Measurements from ENCODE around the gene GNMT.
"Not testable (repeated sequence)": the region's sequence is repeated elsewhere in the genome, so short reads cannot be mapped to it uniquely, and the experiment has no call there.

Gene GNMT

DNA sequence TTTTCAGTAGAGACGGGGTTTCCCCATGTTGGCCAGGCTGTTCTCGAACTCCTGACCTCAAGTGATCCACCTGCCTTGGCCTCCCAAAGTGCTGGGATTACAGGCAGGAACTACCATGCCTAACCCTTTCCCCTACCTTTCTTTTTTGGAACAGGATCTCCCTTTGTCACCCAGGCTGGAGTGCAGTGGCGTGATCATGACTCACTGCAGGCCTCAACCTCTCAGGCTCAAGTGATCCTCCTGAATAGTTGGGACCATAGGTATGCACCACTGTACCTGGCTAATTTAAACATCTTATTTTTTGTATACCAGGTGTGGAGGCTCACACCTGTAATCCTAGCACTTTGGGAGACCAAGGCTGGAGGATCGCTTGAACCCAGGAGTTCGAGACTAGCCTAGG is 19.2 kb upstream of the GNMT start:
- not testable (repeated sequence) for DNase-seq (ENCODE audit: low read depth in 2 of 3, low spot score in 2 of 3)

DNA sequence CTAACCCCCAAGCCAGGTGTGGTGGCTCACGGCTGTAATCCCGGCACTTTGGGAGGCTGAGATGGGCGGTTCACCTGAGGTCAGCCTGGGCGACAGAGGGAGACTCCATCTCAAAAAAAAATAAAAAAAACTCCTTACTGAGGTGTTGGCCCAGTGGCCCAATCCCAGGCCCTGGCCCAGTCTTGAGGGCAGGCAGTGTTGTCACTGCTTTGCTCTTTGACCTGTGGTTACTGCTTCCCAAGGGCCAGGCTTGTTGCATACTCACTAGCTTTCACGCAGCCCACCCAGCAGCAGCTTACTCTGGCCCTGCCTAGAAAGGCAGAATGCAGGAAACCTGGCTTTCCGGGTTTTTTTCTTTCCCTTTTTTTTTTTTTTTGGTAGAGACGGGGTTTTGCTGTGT is 18.1 kb upstream of the GNMT start:
- no peak for DNase-seq (ENCODE audit: low read depth in 2 of 3, low spot score in 2 of 3)

DNA sequence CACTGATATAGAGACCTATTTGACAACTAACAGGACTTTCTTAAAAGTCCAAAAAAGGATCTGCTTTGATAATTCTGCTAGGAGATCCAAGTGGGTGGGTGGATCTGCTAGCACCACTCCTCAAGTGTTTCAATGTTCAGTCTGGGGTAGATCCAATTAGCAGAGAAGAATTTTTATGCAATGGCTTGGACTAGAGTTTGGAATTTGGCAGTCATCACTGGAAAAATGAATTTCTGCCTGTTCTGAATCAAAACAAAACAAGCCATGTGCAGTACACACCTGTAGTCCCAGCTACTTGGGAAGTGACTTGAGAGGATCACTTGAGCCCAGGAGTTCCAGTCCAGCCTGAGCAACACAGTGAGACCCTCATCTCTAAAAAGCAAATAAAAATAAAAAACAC is 12.6 kb upstream of the GNMT start:
- no peak for DNase-seq (ENCODE audit: low read depth in 2 of 3, low spot score in 2 of 3)

DNA sequence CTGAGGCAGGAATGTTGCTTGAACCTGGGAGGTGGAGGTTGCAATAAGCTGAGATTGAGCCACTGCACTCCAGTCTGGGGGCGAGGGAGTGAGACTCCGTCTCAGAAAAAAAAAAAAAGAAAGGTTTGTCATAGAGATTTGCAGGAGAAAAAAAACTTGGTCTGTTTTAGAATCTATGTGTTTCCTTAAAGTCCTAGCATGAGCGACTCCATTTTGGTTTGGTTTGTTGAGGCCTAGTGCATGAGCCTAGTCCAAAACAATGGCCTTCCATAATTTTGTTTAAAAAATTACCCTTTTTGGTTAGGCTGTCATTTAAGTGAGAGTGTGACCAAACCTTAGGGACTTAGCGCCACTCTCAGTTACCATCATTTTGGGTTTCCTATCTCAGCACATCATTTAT is 8.2 kb upstream of the GNMT start:
- no peak for DNase-seq (ENCODE audit: low read depth in 2 of 3, low spot score in 2 of 3)

DNA sequence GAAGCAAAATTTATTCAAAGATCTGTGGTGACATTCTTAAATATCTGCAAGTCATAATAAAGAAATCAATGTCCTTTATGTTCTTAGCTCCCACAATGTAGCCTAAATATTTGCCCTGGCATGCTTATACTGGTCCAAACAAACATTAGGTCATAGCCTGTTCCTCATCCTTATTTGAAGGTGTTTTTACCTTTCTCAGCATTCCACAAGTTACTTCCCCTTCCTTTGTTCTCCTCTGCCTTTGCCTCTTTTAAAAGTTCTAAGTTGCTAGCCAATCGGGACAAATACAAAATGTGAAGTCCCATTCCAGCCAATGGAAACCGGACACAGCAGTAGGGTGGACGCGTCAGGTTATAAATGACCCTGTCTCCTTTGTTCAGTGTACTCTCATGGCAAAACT is 6.1 kb upstream of the GNMT start:
- not testable (repeated sequence) for DNase-seq (ENCODE audit: low read depth in 2 of 3, low spot score in 2 of 3)

DNA sequence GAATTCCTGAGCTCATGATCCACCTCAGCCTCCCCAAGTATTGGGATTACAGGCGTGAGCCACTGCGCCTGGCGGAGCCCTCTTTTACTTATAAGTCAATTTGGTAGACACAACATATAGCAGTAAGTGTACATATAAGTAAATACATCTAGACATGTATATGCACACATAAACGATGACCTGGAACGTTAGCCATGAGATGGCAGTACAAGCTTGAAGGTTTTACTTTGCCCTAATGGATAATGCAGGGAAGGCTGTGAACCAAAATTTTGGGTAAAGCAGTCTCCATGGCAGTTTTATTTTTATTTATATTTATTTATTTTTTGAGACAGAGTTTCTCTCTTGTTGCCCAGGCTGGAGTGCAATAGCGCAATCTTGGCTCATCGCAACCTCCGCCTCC is 2.4 kb upstream of the GNMT start:
- no peak for DNase-seq (ENCODE audit: low read depth in 2 of 3, low spot score in 2 of 3)

DNA sequence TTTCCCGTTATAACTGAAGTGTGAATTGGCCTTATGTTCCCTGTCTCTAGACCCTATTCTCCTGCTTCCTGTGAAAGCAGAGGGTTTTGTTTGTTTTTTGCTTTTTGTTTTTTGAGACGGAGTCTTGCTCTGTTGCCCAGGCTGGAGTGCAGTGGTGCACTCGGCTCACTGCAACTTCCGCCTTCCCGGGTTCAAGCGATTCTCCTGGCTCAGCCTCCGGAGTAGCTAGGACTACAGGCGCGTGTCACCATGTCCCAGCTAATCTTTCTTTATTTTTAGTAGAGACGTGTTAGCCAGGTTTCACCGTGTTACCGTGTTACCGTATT is 674 bp upstream of the GNMT start:
- no peak for DNase-seq (ENCODE audit: low read depth in 2 of 3, low spot score in 2 of 3)

DNA sequence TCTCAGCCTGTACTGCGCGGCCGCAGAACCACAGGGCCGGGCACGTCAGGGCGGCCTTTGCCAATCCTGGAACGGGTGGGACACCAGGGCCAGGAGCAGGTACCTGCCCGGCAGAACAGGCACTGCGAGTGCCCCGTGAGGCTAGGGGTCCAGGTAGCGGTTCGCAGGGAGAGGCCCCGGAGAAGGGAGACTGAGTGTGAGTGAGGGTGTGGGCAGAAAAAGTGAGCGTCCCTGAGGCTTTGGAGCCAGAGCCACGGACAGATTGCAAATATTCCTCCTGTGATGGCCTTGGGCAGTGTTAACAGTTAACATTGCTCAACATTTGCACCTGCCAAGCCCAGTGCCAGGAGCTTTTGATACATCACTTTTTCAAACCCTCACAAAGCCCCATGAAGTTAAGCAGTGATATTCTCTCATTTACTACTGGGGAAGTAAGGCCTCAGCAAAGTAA is 491 bp downstream of the GNMT start:
- DNase-seq (ENCODE audit: low read depth in 2 of 3, low spot score in 2 of 3) = no peak

DNA sequence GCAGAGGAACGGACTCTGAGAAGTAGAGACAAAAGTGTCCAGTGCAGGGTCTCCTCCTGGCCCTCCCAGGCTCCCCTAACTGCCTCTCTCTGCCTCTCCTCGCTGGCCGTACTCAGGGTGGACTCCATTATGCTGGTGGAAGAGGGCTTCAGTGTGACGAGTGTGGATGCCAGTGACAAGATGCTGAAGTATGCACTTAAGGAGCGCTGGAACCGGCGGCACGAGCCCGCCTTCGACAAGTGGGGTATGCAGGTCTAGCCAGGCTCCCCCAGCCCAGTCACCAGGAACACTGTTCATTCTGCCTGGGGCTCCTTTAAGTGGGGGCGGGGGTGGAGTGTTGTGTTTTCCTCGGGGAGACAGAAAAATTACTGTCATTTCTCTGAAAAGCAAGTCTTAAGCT is 1.5 kb downstream of the GNMT start:
- no peak for DNase-seq (ENCODE audit: low read depth in 2 of 3, low spot score in 2 of 3)

DNA sequence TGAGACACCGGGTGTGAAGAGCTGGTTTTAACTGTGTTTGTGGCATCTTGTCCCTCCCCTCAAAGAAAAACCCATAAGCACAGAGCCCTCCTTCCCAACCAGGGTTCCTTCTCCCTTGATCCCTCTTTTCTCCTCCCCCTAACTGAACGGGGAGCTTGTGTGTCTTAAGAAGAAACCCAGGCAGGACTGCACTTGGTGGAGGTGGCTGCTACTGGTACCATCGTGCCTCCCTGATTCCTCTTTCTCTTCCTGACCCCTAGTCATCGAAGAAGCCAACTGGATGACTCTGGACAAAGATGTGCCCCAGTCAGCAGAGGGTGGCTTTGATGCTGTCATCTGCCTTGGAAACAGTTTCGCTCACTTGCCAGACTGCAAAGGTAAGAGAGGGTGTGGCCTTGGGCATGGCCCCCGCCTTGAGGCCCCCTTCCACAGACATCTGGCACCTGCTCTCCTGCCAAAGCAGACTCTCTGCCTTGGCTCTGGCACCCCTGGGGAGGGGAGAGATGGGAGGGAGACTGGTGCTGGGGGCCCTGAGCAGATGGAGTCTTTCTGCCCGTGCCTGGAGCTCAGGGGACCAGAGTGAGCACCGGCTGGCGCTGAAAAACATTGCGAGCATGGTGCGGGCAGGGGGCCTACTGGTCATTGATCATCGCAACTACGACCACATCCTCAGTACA is 2.1 kb downstream of the GNMT start:
- no peak for DNase-seq (ENCODE audit: low read depth in 2 of 3, low spot score in 2 of 3)

DNA sequence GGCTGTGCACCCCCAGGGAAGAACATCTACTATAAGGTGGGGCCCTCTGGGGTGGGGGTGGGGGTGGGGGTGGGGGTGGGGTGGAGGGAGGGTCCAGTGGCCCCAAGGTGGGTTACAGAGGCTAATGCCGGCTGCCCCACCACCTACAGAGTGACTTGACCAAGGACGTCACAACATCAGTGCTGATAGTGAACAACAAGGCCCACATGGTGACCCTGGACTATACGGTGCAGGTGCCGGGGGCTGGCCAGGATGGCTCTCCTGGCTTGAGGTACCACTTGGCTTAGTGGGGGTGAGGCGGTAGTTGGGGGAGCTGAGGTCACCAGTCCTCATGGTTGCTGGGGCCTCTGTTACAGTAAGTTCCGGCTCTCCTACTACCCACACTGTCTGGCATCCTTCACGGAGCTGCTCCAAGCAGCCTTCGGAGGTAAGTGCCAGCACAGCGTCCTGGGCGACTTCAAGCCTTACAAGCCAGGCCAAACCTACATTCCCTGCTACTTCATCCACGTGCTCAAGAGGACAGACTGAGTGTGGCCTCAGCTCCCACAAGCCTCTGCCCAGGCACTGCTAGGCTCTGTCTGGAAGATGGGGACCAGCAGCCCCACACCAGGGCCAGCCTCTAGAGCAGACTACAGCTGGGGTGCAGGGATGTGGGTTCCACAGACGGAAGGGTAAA is 2.8 kb downstream of the GNMT start:
- no peak for DNase-seq (ENCODE audit: low read depth in 2 of 3, low spot score in 2 of 3)

DNA sequence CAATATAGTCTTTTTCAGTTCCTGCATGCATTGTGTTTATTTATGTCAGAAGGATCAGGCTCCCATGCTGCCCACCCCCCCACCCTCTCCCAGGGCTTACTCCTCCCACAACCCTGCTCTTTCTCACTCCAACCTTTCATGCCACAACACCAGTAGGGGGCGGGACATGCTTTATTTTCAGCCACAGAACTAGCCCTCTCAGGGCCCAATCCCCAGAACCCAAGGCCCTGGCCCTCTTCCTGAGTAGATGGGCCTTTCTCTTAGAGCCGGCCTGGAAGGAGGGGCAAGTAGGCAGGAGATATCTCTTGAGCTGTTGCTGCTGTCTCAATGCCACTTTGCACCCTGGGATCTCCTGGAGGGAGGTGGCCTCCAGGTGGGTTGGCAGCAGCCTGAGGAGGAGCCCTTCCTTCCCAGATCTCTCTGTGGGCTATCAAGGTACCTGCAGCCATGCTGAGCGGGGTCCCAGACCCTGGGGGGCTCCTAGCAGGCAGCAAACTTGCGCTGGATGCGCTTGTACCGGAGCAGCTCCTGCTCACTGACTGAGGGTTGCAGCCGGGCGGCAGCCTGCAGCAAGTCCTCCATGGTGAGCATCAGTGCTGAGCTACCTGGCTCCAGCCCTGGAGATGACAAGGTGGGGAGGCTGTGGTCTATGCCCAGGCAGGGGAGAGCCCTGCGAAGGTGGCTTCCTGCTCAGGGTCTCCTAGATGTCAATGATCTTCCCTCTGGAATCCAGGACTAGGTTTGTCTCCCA is 3.5 kb downstream of the GNMT start:
- no peak for DNase-seq (ENCODE audit: low read depth in 2 of 3, low spot score in 2 of 3)

DNA sequence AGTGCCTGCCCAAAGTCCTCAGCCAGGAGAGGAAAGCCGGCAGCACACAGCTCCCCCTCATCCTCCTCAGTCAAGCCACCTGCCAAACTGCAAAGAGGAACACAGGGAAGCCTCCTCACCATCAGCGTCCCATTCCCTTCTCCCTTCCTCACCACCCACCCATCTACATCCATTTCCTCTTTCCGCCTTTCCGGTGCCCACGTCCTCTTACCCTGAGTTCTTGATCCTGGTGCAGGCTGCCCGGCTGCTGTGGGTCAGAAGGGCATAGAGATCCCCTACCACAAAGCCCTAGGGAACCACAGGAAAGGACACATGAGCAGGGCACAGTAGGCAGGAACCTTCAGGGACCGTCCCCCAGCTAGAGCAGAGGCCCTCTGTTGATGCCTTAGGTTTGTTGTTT is 6.0 kb downstream of the GNMT start:
- DNase-seq (ENCODE audit: low read depth in 2 of 3, low spot score in 2 of 3) = no peak

DNA sequence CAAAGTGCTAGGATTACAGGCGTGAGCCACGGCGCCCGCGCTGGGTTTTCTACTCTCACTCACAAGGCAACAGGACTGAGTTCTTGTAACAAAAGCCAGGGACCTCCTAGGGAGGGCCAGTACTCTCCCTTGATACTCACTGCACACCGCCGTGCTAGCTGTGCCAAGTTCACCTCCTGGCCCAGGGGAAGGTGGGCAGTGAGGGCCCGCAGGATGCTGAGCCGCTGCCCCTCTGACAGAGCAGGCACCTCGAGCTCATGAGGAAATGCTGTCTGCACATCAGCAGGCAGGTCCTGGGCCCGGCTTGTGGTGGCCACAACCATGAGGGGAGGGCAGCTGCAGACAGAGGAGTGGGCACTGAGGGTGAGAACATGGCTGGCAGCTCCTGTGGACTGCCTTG is 6.7 kb downstream of the GNMT start:
- DNase-seq (ENCODE audit: low read depth in 2 of 3, low spot score in 2 of 3) = no peak

DNA sequence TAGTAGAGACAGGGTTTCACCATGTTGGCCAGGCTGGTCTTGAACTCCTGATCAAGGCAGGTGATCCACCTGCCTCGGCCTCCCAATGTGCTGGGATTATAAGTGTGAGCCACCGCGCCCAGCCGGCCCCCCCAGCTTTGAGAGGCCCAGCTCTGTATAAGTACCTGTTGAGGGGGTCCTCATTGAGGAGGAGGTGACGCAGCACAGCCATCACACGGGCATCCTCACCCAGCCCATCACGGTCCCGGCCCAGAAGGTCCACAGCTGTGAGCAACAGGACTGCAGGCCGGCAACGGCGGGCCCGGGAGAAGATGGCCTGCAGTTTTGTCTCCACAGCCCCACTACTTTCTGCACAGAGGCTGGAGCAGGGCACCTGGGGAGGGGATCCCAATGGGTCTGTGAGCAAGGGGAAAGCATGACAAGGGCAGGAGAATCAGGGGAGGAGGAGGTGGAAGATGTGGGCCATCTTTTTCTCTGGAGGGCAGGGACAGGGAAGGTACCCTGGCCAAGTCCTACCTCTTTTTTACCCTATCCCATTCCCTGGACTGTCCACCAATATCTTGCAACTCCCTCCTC is 7.7 kb downstream of the GNMT start:
- DNase-seq (ENCODE audit: low read depth in 2 of 3, low spot score in 2 of 3) = no peak

DNA sequence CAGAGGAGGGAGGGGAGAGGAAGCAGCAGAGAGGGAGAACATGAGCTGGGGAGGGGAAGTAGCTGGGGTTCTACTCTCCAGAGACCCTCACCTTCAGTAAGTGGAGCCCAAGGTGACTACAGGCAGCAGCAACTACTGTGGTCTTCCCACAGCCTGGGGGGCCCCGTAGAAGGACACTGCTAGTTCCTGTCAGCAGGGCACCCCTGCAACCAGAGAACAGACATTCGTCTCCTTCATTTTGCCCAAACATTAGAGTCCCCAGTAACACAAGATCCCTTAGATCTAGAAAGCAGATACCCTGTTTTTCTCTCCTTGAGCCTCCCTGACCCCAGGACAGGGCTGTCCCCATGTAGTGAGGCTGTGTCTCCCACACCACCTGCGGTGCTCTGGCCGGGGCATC is 8.2 kb downstream of the GNMT start:
- DNase-seq (ENCODE audit: low read depth in 2 of 3, low spot score in 2 of 3) = no peak

DNA sequence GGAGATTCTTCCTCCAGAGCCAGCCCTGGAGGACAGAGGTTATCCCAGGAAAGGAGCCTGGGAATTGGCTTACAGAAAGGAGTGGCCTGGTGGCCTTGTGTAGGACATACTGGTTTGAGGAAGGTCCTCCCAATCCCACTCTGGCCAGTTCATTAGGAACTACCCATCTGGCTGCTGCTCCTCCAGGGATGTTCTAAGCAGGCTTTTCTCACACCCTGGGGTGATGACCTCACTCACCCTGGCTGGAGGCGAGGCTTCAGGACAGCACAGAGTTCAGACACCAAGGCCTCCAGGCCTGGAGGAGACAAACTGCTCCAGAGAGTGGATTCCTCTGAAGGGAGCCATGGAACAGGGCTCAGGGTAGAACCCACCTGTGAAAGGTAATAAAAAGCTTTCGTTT is 8.9 kb downstream of the GNMT start:
- DNase-seq (ENCODE audit: low read depth in 2 of 3, low spot score in 2 of 3) = no peak

DNA sequence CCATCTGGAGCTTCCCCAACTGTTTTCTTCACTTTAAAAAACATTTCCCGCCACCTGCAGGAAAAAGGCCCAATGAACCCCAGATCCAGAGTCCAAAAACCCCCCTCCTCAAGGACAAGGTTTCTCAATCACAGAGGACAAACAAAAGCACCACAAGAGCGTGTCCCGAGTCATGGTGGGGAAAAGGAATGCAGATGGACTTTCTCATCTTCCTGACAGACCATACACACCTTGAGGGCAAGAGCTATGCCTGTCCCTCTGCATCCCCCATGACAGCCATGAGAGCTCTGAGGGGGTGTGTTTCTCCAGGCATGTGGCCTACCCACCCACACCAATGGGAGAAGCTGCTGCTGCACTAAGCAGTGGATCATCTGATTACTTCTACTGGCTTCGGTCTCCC is 9.4 kb downstream of the GNMT start:
- no peak for DNase-seq (ENCODE audit: low read depth in 2 of 3, low spot score in 2 of 3)

DNA sequence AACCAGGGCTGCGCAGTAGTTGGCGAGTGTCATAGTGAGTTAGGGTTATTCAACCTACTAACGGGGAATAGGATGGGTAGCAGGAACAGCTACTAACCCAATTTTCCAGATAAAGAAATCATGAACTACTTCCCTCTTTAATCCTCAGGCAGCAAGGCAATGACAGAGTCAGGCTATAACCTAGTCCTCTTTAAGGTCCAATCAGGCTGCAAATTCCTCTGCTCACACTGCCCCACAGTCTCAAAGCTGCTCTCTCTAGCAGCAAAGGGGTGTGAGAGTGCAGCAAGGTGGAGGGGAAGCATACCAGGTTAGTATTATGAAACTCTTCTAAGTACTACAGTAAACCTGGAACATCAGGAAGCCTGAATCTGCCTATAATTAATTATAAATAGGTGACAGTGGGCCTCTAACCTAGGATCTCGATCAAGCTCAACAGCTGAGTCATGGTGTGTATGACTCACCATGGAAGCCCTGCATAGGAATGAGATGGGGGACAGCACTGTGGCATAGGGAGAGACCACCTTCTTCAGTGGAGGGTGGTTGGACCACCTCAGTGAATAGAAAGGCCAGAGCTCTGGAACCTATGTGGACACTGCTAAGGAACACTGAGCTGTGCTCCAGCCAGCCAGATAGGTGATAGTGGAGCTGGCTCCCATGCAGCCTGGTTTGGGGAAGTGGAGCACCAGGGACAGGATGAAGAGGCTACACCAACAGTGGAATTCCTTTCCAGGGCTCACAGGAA is 10.5 kb downstream of the GNMT start:
- DNase-seq (ENCODE audit: low read depth in 2 of 3, low spot score in 2 of 3) = no peak

DNA sequence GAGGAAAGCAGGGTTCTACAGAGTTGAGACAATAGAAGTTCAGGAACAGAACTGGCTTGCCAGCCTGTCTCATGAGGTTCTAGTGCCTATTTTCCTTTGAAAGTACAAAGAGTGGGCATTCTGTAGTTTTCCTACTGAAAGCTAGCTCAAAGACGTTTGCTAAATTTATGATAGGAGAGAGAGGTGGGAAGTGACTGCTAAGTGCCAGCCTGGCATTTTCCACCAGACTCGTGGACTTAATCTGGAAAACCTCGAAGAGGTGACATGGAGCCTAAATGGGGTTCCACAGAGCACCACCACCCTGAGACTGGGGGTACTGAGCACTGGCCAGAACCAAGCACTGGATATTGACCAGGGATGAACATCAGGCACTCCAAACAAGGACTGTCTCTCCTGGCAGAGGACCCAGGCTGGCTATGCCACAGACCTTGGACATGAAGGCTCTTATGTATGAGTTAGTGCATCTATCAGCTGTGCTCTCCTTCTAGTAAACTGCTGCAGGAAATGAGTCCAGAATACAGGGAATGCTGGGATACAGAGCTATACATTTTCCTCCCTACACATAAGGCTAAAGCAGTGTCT is 11.3 kb downstream of the GNMT start:
- DNase-seq (ENCODE audit: low read depth in 2 of 3, low spot score in 2 of 3) = no peak

DNA sequence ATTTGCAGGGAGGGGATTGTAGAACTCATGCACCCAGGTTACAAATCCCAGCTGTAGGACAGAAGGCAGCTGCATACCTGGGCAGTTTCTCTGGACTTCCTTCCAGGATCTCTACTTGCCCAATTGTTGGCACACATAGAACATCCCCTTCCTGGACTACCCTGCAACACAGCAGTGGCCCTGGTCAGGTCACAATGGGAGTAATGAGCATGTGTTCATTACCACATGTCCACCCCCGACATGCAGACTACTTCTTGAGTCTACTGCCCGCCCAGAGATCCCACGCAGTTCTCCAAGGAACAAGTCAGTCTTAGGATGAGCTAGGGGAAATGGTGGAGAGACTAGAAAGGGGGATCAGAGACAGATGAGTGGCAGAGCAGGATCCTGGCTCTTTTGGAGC is 13.4 kb downstream of the GNMT start:
- DNase-seq (ENCODE audit: low read depth in 2 of 3, low spot score in 2 of 3) = no peak
